Measurements from ENCODE around the gene ALDH2. TPM values are rescaled to one million over a fixed set of nuclear protein-coding genes. Genes with fewer than 3 reads are reported as not detected.

The ALDH2 gene
- total RNA-seq, 2 experiments from 2014 or later = 0.27 to 0.35 TPM

- CTCF ChIA-PET = interaction anchor here (1.8 kb wide), 1 partner anchor 28 kb away, joined by 4 read pairs; no protein-coding TSS in a partner anchor
- DNase-seq = no peak
- Mint-ChIP-seq H3K27ac (peak overlapping the region; percentile 99), H3K27me3 (no peaks in the 10 kb centered on the region), H3K9me3 (no peaks in the 10 kb centered on the region), H3K36me3 (ENCODE audit: low read depth) (peaks cover 39% of the 10 kb centered on the region), H3K4me1 (peaks cover 47% of the 10 kb centered on the region), H3K4me3 (peak overlapping the region; percentile 92)
- POLR2A ChIA-PET = interaction anchor here (0.7 kb wide), 1 partner anchor 273 kb away, joined by 3 read pairs; no protein-coding TSS in a partner anchor
Measured at GRCh38 chr12:111842556-111843396, 76.0 kb downstream of the ALDH2 start.

GRCh38 chr12:111846016-111846415 lies 79.3 kb downstream of the ALDH2 start:
- CTCF ChIA-PET = interaction anchor here (1.4 kb wide), 1 partner anchor 19 kb away, joined by 3 read pairs; no protein-coding TSS in a partner anchor
- Mint-ChIP-seq H3K36me3 (ENCODE audit: low read depth) (peaks cover 35% of the 10 kb centered on the region), H3K4me1 (peaks cover 33% of the 10 kb centered on the region), H3K9me3 (peaks cover 4% of the 10 kb centered on the region), H3K27ac (no peak overlapping the region), H3K27me3 (no peaks in the 10 kb centered on the region), H3K4me3 (no peak overlapping the region)
- POLR2A ChIA-PET = interaction anchor here (0.6 kb wide), 1 partner anchor 1623 kb away, joined by 3 read pairs; no protein-coding TSS in a partner anchor
- DNase-seq = no peak

DNA sequence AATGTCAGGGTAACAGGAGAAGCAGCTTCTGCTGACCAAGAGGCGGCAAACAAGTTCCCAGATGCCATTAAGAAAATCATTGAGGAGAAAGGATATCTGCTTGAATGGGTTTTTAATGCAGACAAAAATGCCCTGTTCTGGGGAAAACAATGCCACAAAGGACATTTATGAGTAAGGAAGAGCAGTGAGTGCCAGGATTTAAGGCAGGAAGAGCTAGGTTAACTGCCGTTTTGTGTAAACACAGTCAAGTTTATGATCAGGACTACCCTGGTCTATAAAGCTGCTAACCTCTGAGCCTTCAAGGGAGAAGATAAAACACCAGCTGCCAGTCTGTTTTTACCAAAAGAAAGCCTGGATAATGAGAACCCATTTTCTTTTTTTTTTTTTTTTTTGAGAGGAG lies 83.8 kb downstream of the ALDH2 start:
- Mint-ChIP-seq H3K9me3 (peaks cover 4% of the 10 kb centered on the region), H3K4me1 (peaks cover 10% of the 10 kb centered on the region), H3K36me3 (ENCODE audit: low read depth) (peaks cover 48% of the 10 kb centered on the region), H3K27ac (no peak overlapping the region), H3K4me3 (no peak overlapping the region), H3K27me3 (no peaks in the 10 kb centered on the region)
- ChIA-PET POLR2A (no interaction called here), CTCF (interaction anchor here (0.6 to 1.9 kb wide), 3 partner anchors 10 to 1637 kb away, joined by 3 to 8 read pairs (median 5); no protein-coding TSS in a partner anchor)
- DNase-seq = no peak

DNA sequence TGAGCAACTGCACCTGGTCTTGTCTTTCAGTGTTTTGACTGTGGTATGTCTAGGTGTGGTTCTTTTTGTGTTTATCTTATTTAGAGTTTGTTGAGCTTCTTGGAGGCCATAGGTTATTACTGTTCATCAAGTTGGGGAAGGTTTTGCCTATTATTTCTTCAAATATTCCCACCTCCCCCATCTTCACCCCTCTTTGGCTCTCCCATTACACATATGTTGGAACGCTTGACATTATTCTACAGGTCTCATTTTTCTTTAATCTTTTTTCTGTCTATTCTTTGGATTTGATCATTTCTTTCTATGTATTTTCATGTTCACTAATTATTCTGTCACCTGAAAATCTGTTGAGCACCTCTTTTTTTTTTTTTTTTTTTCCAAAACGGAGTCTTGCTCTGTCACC lies 91.5 kb downstream of the ALDH2 start:
- no peak overlapping the region for H3K27ac Mint-ChIP-seq
- peaks cover 25% of the 10 kb centered on the region for H3K36me3 Mint-ChIP-seq (ENCODE audit: low read depth)
- H3K9me3 Mint-ChIP-seq = peaks cover 2% of the 10 kb centered on the region
- H3K4me3 Mint-ChIP-seq = no peak overlapping the region
- no peak for DNase-seq
- no peaks in the 10 kb centered on the region for H3K27me3 Mint-ChIP-seq
- CTCF ChIA-PET = no interaction called here
- POLR2A ChIA-PET = no interaction called here
- H3K4me1 Mint-ChIP-seq = peaks cover 7% of the 10 kb centered on the region

GRCh38 chr12:111858778-111859177 lies 92.0 kb downstream of the ALDH2 start:
- ChIA-PET POLR2A (no interaction called here), CTCF (no interaction called here)
- H3K27me3 Mint-ChIP-seq = no peaks in the 10 kb centered on the region
- peaks cover 7% of the 10 kb centered on the region for H3K4me1 Mint-ChIP-seq
- no peak for DNase-seq
- H3K36me3 Mint-ChIP-seq (ENCODE audit: low read depth) = peaks cover 25% of the 10 kb centered on the region
- no peak overlapping the region for H3K4me3 Mint-ChIP-seq
- H3K27ac Mint-ChIP-seq = no peak overlapping the region
- peaks cover 2% of the 10 kb centered on the region for H3K9me3 Mint-ChIP-seq

DNA sequence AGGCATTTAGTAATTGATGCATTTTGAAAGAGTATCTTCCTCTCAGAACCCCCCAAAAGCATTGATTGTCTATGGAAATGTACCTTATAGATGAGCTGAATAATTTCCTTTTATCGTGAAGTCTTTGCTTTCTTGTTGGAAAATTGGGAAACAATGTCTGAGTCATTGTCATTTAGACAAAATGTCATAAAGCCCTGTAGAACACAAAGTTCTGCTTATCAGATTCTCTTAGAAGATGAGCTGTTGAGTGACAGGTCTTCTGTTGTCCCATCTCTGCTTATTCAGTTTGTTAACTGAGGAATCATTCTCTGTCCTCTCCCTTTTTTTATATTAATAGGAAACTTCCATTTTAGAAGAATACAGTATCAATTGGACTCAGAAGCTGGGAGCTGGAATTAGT lies 98.2 kb downstream of the ALDH2 start:
- no peak overlapping the region for H3K27ac Mint-ChIP-seq
- CTCF ChIA-PET = interaction anchor here (1.1 kb wide), 1 partner anchor 9 kb away, joined by 6 read pairs; no protein-coding TSS in a partner anchor
- DNase-seq = no peak
- H3K36me3 Mint-ChIP-seq (ENCODE audit: low read depth) = peaks cover 27% of the 10 kb centered on the region
- H3K9me3 Mint-ChIP-seq = no peaks in the 10 kb centered on the region
- no peak overlapping the region for H3K4me3 Mint-ChIP-seq
- H3K27me3 Mint-ChIP-seq = no peaks in the 10 kb centered on the region
- POLR2A ChIA-PET = no interaction called here
- no peaks in the 10 kb centered on the region for H3K4me1 Mint-ChIP-seq

Small RNA genes within 50 kb of the gene (microRNA-seq; reads per million reads assigned to microRNA genes)
- gene MIR6761 (ENCODE audit: borderline microRNAs expressed, borderline replicate concordance) = not detected

Other genes with a start within 250 kb of the ALDH2 start
- gene ATXN2, start 167.6 kb upstream of the ALDH2 start, total RNA-seq = 10 to 100 TPM; 42.0 to 46.8 TPM
- 10 to 100 TPM; 20.2 to 23.6 TPM for gene BRAP, start 81.0 kb upstream of the ALDH2 start, total RNA-seq
- gene ACAD10, start 80.9 kb upstream of the ALDH2 start, total RNA-seq = 10 to 100 TPM; 29.7 to 30.8 TPM
- 10 to 100 TPM; 43.7 to 47.6 TPM for gene MAPKAPK5, start 75.3 kb downstream of the ALDH2 start, total RNA-seq
- gene TMEM116, start 246.2 kb downstream of the ALDH2 start, total RNA-seq = 10 to 100 TPM; 16.6 to 16.9 TPM
- 100 to 1,000 TPM; 177 to 181 TPM for gene ERP29, start 246.5 kb downstream of the ALDH2 start, total RNA-seq